22Rv1 (cell line): Measurements from ENCODE around the gene WIPF3.

Source experiments
- H3K27ac ChIP-seq: fragments of 450-650 bp; 2 replicates; pipeline ENCODE4 v1.5.1; 2017
- CTCF ChIP-seq: fragments of 450-650 bp; IDR thresholded peaks from 2 replicates; pipeline ENCODE4 v1.5.1; 2017; ENCODE audit warnings: mild to moderate bottlenecking
- ZFX ChIP-seq: fragments of 450-650 bp; IDR thresholded peaks from 2 replicates; pipeline ENCODE4 v1.6.1; 2017; ENCODE audit warnings: antibody characterized with exemption, borderline replicate concordance

Gene WIPF3

GRCh38 chr7:29937132-29937531, 130.8 kb downstream of the WIPF3 start:
- no peak overlapping the region for H3K27ac ChIP-seq
- TF ChIP-seq ZFX = no peak
- TF ChIP-seq CTCF = no peak

GRCh38 chr7:29940199-29940598, 133.9 kb downstream of the WIPF3 start:
- TF ChIP-seq ZFX = no peak
- TF ChIP-seq CTCF = no peak
- no peak overlapping the region for H3K27ac ChIP-seq

GRCh38 chr7:29945259-29945809, 139.0 kb downstream of the WIPF3 start:
- no peak overlapping the region for H3K27ac ChIP-seq
- no peak for TF ChIP-seq CTCF
- TF ChIP-seq ZFX = no peak

GRCh38 chr7:29946428-29947186, 140.3 kb downstream of the WIPF3 start:
- no peak overlapping the region for H3K27ac ChIP-seq
- TF ChIP-seq ZFX (no peak), CTCF (peak; percentile 63)

GRCh38 chr7:29948587-29948986, 142.3 kb downstream of the WIPF3 start:
- no peak overlapping the region for H3K27ac ChIP-seq
- TF ChIP-seq ZFX = no peak
- no peak for TF ChIP-seq CTCF

- no peak for TF ChIP-seq CTCF
- no peak for TF ChIP-seq ZFX
- H3K27ac ChIP-seq = no peak overlapping the region
These were observed 144.2 kb downstream of the WIPF3 start for GRCh38 chr7:29950480-29950879.

GRCh38 chr7:29951206-29951605, 144.9 kb downstream of the WIPF3 start:
- no peak overlapping the region for H3K27ac ChIP-seq
- TF ChIP-seq CTCF (no peak), ZFX (no peak)
